GM12864 (cell line): ENCODE data around the gene DNAH9.

ENCODE experiments used
- DNase-seq: peaks from one replicate; pipeline ENCODE4 v3.0.0-alpha.2; 2011; ENCODE audit warnings: low read depth
- H3K4me3 ChIP-seq: 2 replicates; pipeline ENCODE4 v1.5.1; 2011; ENCODE audit warnings: mild to moderate bottlenecking, low read depth, low read length, control low read depth
- CTCF ChIP-seq: IDR thresholded peaks from 2 replicates; pipeline ENCODE4 v1.5.1; 2011; ENCODE audit warnings: low read depth, mild to moderate bottlenecking, moderate library complexity, low read length, control low read depth, inconsistent platforms; ENCODE audit errors: missing control alignments

Gene DNAH9

DNA sequence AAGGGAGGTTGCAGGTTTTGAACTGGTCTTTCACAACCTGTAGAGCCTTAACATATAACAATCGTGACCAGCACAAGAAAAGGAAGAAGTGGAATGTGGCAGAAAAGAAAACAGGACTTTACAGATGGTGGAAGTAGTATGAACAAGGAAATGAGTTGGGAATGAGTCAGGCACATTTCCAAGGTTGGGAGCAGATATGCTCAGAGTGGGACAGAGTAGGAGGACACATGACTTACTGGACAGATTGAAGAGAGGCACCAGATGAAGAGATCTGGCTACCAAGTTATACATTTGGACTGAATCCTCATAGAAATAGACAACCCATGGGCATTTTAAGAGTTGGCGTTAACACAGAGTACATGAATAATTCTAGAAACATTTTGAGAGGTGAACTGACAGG is 303.7 kb downstream of the DNAH9 start:
- no peak overlapping the region for H3K4me3 ChIP-seq
- no peak for DNase-seq
- TF ChIP-seq CTCF, result no peak

DNA sequence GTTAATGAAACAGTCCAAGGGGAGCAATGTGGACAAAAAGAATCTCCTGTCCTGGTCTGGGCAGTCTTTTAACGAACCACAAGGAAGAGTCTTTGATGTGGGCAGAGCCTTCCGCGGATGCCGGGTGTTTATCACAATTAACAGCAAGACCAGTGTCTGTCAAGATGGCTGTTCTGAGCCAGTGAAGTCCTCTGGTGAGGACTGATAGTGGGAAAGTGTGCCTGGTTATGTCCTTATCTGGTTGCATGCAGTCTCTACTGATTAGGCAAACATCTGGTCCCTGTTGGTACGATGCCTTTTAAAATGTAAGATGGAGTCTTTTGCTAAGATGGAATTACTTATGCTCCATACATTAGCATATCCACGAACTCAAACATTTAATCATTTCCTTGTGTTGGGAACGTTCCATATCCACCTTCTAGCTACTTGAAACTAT is 310.5 kb downstream of the DNAH9 start:
- no peak overlapping the region for H3K4me3 ChIP-seq
- DNase-seq, result no peak
- TF ChIP-seq CTCF, result no peak

GRCh38 chr17:11909348-11909747 is 311.1 kb downstream of the DNAH9 start:
- H3K4me3 ChIP-seq, result no peak overlapping the region
- TF ChIP-seq CTCF, result no peak
- no peak for DNase-seq

GRCh38 chr17:11916091-11916490 is 317.8 kb downstream of the DNAH9 start:
- no peak overlapping the region for H3K4me3 ChIP-seq
- DNase-seq, result no peak
- TF ChIP-seq CTCF, result no peak

- DNase-seq, result no peak
- no peak overlapping the region for H3K4me3 ChIP-seq
- no peak for TF ChIP-seq CTCF
These were observed 319.1 kb downstream of the DNAH9 start for GRCh38 chr17:11917415-11917814.

GRCh38 chr17:11921296-11921695 is 323.0 kb downstream of the DNAH9 start:
- TF ChIP-seq CTCF, result no peak
- no peak for DNase-seq
- H3K4me3 ChIP-seq, result no peak overlapping the region

GRCh38 chr17:11922638-11923037 is 324.4 kb downstream of the DNAH9 start:
- TF ChIP-seq CTCF, result no peak
- no peak for DNase-seq
- H3K4me3 ChIP-seq, result no peak overlapping the region
